Kidney (tissue), 14 donors: ENCODE results near the gene LRP1. TPM values are rescaled to one million over a fixed set of nuclear protein-coding genes. Genes with fewer than 3 reads are reported as not detected.
A peak's percentile ranks its signal among the peaks of the same experiment; 100 is the strongest.

Source experiments
- DNase-seq, 5 donors: peaks; one replicate each; pipeline ENCODE4 v3.0.0-alpha.2; 2013 to 2020
- FAIRE-seq: peaks from 2 replicates; lab custom pipeline; 2012; peaks lifted over from hg19 to GRCh38; lab: Jason Lieb, UNC
- H3K27ac ChIP-seq, 2 donors: one replicate each; pipeline ENCODE4 v1.7.0; 2013; ENCODE audit warnings: low read depth in 2 of 2, low read length in 2 of 2, inconsistent platforms in 1 of 2
- H3K27me3 ChIP-seq: one replicate; pipeline ENCODE4 v1.7.1; 2013; ENCODE audit warnings: low read length, inconsistent platforms; ENCODE audit not compliant: control insufficient read depth, insufficient read depth
- H3K36me3 ChIP-seq, 3 donors: one replicate each; pipeline versions ENCODE4 v1.7.0 to v1.7.1; 2013; ENCODE audit warnings: low read length in 3 of 3, control low read depth in 1 of 3, inconsistent platforms in 1 of 3; ENCODE audit not compliant: insufficient read depth in 3 of 3, control insufficient read depth in 2 of 3
- H3K4me1 ChIP-seq, 3 donors: one replicate each; pipeline versions ENCODE4 v1.7.0 to v1.7.1; 2013; ENCODE audit warnings: low read length in 3 of 3, inconsistent platforms in 1 of 3, low read depth in 1 of 3; ENCODE audit not compliant: control insufficient read depth in 2 of 3, insufficient read depth in 2 of 3
- H3K4me3 ChIP-seq, 3 donors: one replicate each; pipeline versions ENCODE4 v1.7.0 to v1.8.1; 2013; ENCODE audit warnings: low read length in 3 of 3, control low read depth in 1 of 3, inconsistent platforms in 1 of 3
- H3K9ac ChIP-seq, 3 donors: one replicate each; pipeline versions ENCODE4 v1.7.0 to v1.7.1; 2013; ENCODE audit warnings: low read length in 3 of 3, control low read depth in 1 of 3, inconsistent platforms in 1 of 3
- H3K9me3 ChIP-seq, 3 donors: one replicate each; pipeline versions ENCODE4 v1.7.0 to v1.7.1; 2013; ENCODE audit warnings: low read length in 3 of 3, control low read depth in 1 of 3, inconsistent platforms in 1 of 3; ENCODE audit not compliant: control insufficient read depth in 2 of 3, insufficient read depth in 1 of 3
- CTCF ChIP-seq: IDR thresholded peaks from 3 replicates; pipeline ENCODE4 v1.5.1; 2012; ENCODE audit warnings: mild to moderate bottlenecking, moderate library complexity, borderline replicate concordance; ENCODE audit not compliant: insufficient read depth; ENCODE audit errors: extremely low read depth
- intact Hi-C: fragments of 100-400 bp; cut with DNase I; formaldehyde crosslinking; loops from one replicate; pipeline ENCODE4 v1.11.1; 2022
- polyA plus RNA-seq: library from polyadenylated mRNA; stranded (reverse); fragments of 350-450 nt; fragmentation: Illumina TruSeq; extraction: RNeasy Lipid Tissue Mini Kit (QIAGEN cat#74804); gene quantifications from one replicate; pipeline ENCODE4 v1.2.3, GENCODE V29; 2014; ENCODE audit warnings: low read depth, low replicate concordance; ENCODE audit not compliant: insufficient read depth
- total RNA-seq: library from RNA; stranded (reverse); fragmentation: NEBNext Ultra II Directional; extraction: Animal tissue kit (Norgen Biotek cat#: 25700); gene quantifications from one replicate; pipeline ENCODE4 v1.2.1, GENCODE V29; 2021
- donor health status: control.
- donor health status: control.
- donor health status: control.
- donor health status: control.
- donor health status: control.
- donor health status: DM: yes; HTN: yes; CAD: no.
- donor health status: Normal renal cell carcinoma (clear cell type).

LRP1 gene
- total and polyA plus RNA-seq, 2 donors from 2014 or later: 18.7 to 121 TPM

- Histone ChIP-seq H3K9me3 (no peaks in the 10 kb centered on the region), H3K36me3 (peaks cover 2 to 35% (median 19%) of the 10 kb centered on the region in 3 donors), H3K4me1 (peaks cover 0 to 4% (median 0%) of the 10 kb centered on the region in 3 donors), H3K27me3 (no peaks in the 10 kb centered on the region), H3K4me3 (no peak overlapping the region), H3K27ac (no peak overlapping the region), H3K9ac (no peak overlapping the region)
- no peak for FAIRE-seq
- no peak for TF ChIP-seq CTCF
- intact Hi-C loops: no loop called here
- no peak for DNase-seq
Measured at GRCh38 chr12:57159311-57159710, 31.0 kb downstream of the LRP1 start.

DNA sequence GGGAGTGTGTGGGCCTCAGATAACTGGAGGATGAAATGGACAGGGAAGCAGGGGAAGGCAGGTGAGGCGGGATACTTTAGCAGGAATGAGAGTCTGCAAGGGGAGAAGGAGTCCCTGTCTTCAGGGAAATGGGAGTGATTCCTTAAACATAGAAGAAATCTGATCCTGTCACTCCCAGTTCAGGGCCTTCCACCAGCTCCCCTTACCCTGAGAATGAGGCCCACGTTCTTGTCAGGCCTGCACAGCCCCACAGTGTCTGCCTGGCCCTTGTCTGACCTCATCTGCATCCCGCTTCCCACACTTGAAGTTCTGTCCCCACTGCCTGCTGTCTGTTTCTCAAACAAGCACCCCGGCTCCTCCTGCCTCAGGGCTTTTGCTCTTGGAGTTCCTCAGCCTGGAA is 31.8 kb downstream of the LRP1 start:
- no peak for TF ChIP-seq CTCF
- intact Hi-C loops: no loop called here
- Histone ChIP-seq H3K27me3 (no peaks in the 10 kb centered on the region), H3K36me3 (peaks cover 5 to 34% (median 19%) of the 10 kb centered on the region in 3 donors), H3K4me1 (peaks cover 0 to 4% (median 0%) of the 10 kb centered on the region in 3 donors), H3K27ac (no peak overlapping the region), H3K9me3 (no peaks in the 10 kb centered on the region), H3K4me3 (no peak overlapping the region), H3K9ac (no peak overlapping the region)
- no peak for FAIRE-seq
- DNase-seq: peak in 1 of 5 donors; percentile 30

- TF ChIP-seq CTCF: no peak
- intact Hi-C loops: no loop called here
- peaks cover 7 to 34% (median 19%) of the 10 kb centered on the region in 3 donors for H3K36me3 ChIP-seq
- H3K4me3 ChIP-seq: no peak overlapping the region
- DNase-seq (no peak), FAIRE-seq (no peak)
- H3K9me3 ChIP-seq: no peaks in the 10 kb centered on the region
- H3K4me1 ChIP-seq: peaks cover 0 to 4% (median 0%) of the 10 kb centered on the region in 3 donors
- H3K9ac ChIP-seq: no peak overlapping the region
- no peak overlapping the region for H3K27ac ChIP-seq
- no peaks in the 10 kb centered on the region for H3K27me3 ChIP-seq
Measured at GRCh38 chr12:57160741-57161140, 32.5 kb downstream of the LRP1 start.

DNA sequence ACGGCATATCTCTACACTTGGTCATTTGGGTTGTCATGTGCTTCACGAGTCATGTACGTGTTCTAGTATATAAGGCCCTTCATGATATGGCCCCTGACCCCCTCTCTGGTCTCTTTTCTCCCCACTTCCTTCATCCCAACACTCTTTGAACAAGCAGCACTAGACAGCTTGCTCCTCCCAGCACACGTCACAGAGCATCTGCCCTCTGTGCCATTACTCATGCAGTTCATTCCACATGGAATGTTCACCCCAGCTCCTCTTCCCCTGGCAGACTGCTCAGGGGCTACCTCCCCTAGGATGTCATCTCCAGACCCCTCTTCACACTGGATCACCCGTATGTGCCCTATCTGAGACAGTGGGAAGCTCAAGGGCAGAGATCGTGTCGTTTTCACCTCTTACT is 33.2 kb downstream of the LRP1 start:
- no peak for FAIRE-seq
- no peak for DNase-seq
- TF ChIP-seq CTCF: no peak
- no peaks in the 10 kb centered on the region for H3K9me3 ChIP-seq
- H3K27ac ChIP-seq: no peak overlapping the region
- H3K4me1 ChIP-seq: peaks cover 0 to 4% (median 0%) of the 10 kb centered on the region in 3 donors
- no peak overlapping the region for H3K9ac ChIP-seq
- no peak overlapping the region for H3K4me3 ChIP-seq
- intact Hi-C loops: no loop called here
- H3K27me3 ChIP-seq: no peaks in the 10 kb centered on the region
- peaks cover 7 to 29% (median 19%) of the 10 kb centered on the region in 3 donors for H3K36me3 ChIP-seq
